ENCODE data around the gene ANKRD53. TPM values are rescaled to one million over a fixed set of nuclear protein-coding genes. Genes with fewer than 3 reads are reported as not detected.

The ANKRD53 gene
- total RNA-seq, 2 experiments from 2014 or later = 0.28 to 0.33 TPM

DNA sequence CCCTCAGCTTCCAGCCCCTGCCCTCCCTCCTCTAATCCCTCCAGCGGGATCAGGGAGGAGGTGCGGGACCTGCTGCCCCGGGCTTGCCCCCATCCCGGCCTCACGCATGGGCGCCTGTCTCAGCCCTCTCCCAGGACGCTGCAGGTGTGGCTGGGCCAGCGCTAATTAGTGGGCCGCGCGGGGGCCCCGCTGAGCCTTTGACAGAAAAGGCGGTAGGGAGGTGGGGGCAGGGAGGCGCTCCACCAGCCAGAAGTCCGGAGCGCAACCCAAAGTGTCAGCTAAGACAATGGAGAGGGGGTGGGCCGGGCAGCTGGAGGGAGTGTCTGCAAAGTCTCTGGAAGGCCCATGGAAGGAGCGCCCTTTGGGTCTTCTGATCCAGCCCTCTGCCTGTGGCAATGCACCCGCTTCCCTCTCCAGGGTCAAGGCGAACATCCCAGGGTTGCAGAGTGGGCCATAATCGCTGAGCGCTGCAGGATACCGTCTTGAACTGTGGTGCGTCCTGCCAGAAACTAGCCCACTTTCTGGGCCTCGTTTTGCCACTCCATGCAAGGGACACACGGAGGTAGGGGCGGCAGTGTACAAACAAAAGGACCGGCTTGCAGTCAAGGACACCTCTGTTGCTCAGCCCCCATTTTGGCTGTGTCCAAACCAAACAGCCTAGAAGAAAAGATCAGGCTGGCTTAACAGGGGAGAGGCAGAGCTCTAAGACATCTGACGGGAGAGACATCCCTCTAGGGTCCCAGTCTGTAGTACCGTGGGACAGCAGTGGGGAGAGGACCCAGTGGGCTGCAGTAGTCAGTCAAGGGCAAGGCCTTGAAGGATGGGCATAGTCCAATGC lies 39.2 kb upstream of the ANKRD53 start:
- peaks cover 19% of the 10 kb centered on the region for H3K27me3 Mint-ChIP-seq
- no peak overlapping the region for H3K27ac Mint-ChIP-seq
- no peaks in the 10 kb centered on the region for H3K4me1 Mint-ChIP-seq
- DNase-seq (peak; percentile 22), ATAC-seq (ENCODE audit: low read depth) (no peak)
- H3K36me3 Mint-ChIP-seq = no peaks in the 10 kb centered on the region
- H3K9me3 Mint-ChIP-seq = no peaks in the 10 kb centered on the region
- POLR2A ChIA-PET = no interaction called here
- no peak overlapping the region for H3K4me3 Mint-ChIP-seq

DNA sequence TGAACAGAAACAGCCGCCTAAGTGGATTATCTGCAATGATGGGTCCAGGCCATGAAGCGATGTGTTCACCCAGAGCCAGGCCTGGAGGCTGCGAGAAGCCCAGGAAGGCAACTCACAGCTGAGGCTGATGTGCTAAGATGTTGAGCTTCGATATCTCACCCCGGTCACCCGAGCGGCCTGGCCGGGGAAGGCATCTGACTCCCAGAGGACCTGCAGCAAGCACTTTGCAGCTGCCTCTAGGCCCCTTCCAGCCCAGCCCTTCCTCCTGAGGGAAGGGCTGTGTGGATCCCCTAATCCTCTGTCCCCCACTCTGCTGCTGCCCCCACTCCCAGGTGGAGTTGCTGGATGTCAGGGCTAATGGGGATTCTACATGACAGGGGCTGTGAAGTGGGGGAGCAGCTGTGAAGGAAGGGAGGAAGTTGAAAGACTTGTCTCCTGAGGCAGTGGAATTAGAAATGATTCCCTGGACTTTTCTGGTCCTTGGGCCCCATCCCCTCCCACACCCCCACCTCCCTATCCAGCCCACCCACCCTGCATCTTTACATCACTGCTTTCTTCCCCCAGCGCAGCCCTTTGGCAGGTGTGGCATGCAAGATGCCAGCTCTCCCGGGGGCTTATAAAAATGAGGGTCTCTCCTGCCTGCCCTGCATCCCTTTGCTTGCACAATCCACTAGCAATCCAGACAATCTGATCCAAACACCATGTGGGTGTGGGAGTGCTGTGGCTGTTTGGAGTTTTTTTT lies 38.4 kb upstream of the ANKRD53 start:
- H3K4me3 Mint-ChIP-seq = no peak overlapping the region
- no peak overlapping the region for H3K27ac Mint-ChIP-seq
- H3K36me3 Mint-ChIP-seq = no peaks in the 10 kb centered on the region
- DNase-seq (peak; percentile 12), ATAC-seq (ENCODE audit: low read depth) (no peak)
- POLR2A ChIA-PET = no interaction called here
- no peaks in the 10 kb centered on the region for H3K9me3 Mint-ChIP-seq
- H3K27me3 Mint-ChIP-seq = peaks cover 19% of the 10 kb centered on the region
- H3K4me1 Mint-ChIP-seq = no peaks in the 10 kb centered on the region

DNA sequence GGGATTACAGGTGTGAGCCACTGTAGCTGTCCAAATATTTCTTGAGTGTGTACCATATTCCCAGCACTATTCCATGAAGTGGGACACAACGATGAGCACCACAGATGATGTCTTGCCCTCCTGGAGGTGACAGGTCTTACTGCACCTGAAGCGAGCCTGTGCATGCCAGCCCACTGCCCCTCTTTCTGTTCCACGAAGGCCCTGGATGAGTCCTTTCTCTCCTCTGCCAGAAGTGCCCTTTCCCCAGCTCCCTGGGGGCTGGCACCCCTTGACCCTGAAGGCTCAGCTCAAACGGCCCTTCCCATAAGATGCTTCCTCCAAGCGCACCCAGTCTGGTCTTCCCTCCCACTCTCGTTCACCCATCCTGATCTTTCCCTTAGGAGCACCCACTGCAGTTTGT lies 37.2 kb upstream of the ANKRD53 start:
- no peak overlapping the region for H3K4me3 Mint-ChIP-seq
- ATAC-seq (ENCODE audit: low read depth) (no peak), DNase-seq (peak; percentile 7)
- H3K27me3 Mint-ChIP-seq = peaks cover 19% of the 10 kb centered on the region
- H3K36me3 Mint-ChIP-seq = no peaks in the 10 kb centered on the region
- POLR2A ChIA-PET = no interaction called here
- H3K27ac Mint-ChIP-seq = no peak overlapping the region
- no peaks in the 10 kb centered on the region for H3K4me1 Mint-ChIP-seq
- H3K9me3 Mint-ChIP-seq = no peaks in the 10 kb centered on the region

DNA sequence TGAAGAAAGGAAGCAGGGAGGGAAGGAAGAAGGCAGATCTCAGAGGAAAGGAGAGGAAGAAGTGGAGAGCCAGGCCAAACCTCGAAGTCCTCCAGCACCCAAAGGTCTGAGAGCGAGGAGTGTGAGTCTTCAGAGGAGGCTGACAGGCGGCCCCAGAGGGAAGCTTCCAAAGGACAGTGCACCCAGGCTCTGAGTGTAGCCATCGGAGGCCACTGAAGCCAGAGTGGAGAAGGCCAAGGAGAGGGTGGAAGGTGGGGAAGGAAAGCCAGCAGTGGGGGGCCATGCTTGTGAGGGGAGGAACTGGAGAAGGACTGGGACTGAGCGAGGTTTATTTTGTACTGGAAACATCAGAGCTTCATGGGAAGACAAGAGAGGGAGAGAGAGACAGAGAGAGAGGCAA lies 36.7 kb upstream of the ANKRD53 start:
- H3K27me3 Mint-ChIP-seq = peaks cover 19% of the 10 kb centered on the region
- POLR2A ChIA-PET = no interaction called here
- no peak overlapping the region for H3K4me3 Mint-ChIP-seq
- no peaks in the 10 kb centered on the region for H3K9me3 Mint-ChIP-seq
- peaks cover 2% of the 10 kb centered on the region for H3K4me1 Mint-ChIP-seq
- no peaks in the 10 kb centered on the region for H3K36me3 Mint-ChIP-seq
- no peak for DNase-seq
- ATAC-seq (ENCODE audit: low read depth) = no peak
- no peak overlapping the region for H3K27ac Mint-ChIP-seq

DNA sequence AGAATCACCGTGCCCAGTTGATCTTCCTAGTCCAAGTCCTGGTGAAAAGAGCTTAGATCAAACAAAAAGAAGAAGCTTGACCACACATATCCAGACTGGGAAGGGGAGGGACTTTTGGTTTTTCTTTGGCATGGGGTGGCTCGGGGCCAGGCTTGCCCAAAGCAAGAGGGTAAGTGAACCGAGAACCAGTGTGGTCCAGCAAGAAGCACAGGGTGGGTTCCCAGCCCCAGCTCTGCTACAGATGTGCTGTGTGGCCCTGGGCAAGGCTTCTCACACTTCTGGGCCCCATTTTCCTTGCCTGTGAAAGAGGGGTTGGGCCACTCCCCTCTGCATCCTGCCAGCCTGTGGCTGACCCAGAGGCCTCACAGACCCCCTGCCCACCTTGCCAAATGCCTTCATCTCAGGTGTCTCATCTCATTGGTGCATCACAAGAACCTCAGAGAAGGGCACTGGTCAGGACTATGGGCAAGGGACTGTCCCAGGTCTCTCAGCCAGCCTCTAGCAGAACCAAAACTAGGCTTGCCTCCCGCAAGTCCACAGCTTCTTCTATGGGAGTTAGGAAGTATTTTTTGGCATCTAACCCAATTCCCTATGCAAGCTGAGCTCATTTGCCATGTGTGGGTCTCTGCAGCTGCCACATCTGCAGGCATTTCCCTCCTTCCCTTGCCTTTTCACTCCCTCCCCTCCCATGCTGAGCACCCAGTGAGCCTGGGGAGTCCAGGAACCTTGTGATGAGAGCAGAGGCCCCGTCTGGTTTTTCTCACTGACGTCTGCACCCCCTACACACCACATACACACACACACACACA lies 35.8 kb upstream of the ANKRD53 start:
- Mint-ChIP-seq H3K4me1 (peaks cover 3% of the 10 kb centered on the region), H3K9me3 (no peaks in the 10 kb centered on the region), H3K27ac (no peak overlapping the region), H3K27me3 (peaks cover 19% of the 10 kb centered on the region), H3K4me3 (no peak overlapping the region), H3K36me3 (no peaks in the 10 kb centered on the region)
- POLR2A ChIA-PET = no interaction called here
- peak; percentile 10 for DNase-seq
- no peak for ATAC-seq (ENCODE audit: low read depth)

DNA sequence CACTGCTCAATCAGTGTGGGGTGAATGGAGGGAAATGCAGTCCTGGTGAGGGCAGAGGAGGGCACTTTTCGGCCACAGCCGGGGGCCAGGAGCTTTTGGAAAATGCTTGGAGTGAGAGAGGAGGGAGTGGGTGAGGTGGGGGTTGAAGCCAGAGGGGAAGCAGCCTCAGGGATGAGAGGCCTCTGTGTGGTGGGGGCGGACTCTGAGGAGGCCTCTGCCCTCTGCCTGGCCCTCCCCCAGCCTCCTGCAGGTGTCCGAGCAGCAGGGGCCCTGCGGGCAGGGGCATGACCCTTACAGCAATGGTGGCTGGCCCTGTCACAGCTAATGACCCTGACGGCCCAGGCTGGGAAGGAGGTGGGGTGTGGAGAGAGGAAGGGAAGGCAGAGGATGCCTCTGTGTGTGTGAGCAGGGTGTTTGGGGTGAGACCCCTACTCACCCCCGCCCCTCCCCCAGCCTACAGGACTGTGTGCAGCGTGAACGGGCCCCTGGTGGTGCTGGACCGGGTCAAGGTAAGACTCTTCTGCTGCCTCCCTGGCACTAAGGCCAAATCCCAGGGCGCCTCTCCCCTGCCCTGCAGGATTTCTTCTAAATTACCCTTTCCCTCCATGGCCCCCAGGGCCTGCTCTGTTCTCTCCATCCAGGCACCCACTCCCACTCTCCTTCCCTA lies 35.1 kb upstream of the ANKRD53 start:
- no peaks in the 10 kb centered on the region for H3K9me3 Mint-ChIP-seq
- H3K36me3 Mint-ChIP-seq = no peaks in the 10 kb centered on the region
- POLR2A ChIA-PET = no interaction called here
- H3K27ac Mint-ChIP-seq = no peak overlapping the region
- H3K4me3 Mint-ChIP-seq = no peak overlapping the region
- peaks cover 19% of the 10 kb centered on the region for H3K27me3 Mint-ChIP-seq
- DNase-seq = peak; percentile 20
- ATAC-seq (ENCODE audit: low read depth) = no peak
- peaks cover 9% of the 10 kb centered on the region for H3K4me1 Mint-ChIP-seq

DNA sequence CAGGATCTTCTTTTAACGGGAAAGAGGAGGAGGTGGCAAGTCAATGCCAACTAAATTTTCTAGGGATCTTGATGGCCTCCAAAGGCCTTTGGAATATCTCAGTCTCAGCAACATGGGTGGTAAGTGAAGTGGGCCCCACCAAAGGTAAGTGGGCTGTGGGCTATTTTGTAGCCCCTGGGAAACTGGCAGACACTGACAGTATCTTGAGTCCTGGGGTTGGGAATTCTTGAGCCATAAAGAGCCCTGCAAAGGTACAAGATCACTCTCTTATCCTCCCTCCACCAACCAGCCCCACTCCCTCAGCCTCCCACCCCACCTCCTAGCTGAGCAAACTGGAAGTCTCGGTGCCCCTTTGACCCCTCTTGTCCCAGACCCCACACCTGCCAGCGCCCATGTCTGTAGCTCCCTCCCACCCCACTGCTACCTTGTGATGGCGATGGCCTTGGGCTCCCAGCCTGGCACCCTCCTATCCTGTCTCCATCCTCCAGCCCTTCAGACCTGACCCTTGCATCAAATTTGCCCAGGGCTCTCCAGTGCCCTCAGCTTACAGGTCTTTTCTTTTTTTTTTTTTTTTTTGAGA lies 34.2 kb upstream of the ANKRD53 start:
- Mint-ChIP-seq H3K4me1 (peaks cover 10% of the 10 kb centered on the region), H3K4me3 (no peak overlapping the region), H3K27ac (no peak overlapping the region), H3K27me3 (peaks cover 14% of the 10 kb centered on the region), H3K9me3 (no peaks in the 10 kb centered on the region), H3K36me3 (no peaks in the 10 kb centered on the region)
- ATAC-seq (ENCODE audit: low read depth) (no peak), DNase-seq (peak; percentile 4)
- POLR2A ChIA-PET = no interaction called here

DNA sequence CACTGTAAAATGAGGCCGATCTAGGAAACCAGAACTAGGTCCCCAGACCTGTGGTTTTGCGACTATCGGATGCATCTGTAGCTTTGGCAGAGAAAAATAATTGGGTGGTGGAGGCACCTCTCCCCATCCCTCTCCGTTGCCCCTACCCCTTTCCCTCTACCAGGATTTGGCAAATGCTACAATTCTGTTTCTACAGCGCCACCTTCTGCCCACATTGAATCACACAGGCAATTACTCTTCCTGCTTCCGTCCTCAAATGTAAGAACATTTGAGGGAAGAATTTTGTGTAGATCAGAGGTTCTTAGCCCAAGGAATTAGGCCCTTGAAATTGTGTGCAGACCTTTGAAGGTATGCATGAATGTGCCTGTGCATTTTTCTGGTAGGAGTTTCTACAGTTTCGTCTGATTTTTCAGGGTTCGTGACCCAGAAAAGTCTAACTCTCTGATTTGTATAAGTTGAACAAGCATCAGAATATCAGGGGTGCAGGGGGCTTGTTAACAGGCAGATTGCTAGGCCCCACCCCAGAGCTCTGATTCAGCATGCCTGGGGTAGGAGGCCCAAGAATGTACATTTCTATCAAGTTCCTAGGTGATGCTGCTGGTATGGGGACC lies 31.5 kb upstream of the ANKRD53 start:
- Mint-ChIP-seq H3K27ac (no peak overlapping the region), H3K4me1 (peaks cover 10% of the 10 kb centered on the region), H3K36me3 (no peaks in the 10 kb centered on the region), H3K4me3 (peak overlapping the region; percentile 6), H3K27me3 (peaks cover 19% of the 10 kb centered on the region), H3K9me3 (no peaks in the 10 kb centered on the region)
- POLR2A ChIA-PET = no interaction called here
- no peak for DNase-seq
- ATAC-seq (ENCODE audit: low read depth) = no peak

DNA sequence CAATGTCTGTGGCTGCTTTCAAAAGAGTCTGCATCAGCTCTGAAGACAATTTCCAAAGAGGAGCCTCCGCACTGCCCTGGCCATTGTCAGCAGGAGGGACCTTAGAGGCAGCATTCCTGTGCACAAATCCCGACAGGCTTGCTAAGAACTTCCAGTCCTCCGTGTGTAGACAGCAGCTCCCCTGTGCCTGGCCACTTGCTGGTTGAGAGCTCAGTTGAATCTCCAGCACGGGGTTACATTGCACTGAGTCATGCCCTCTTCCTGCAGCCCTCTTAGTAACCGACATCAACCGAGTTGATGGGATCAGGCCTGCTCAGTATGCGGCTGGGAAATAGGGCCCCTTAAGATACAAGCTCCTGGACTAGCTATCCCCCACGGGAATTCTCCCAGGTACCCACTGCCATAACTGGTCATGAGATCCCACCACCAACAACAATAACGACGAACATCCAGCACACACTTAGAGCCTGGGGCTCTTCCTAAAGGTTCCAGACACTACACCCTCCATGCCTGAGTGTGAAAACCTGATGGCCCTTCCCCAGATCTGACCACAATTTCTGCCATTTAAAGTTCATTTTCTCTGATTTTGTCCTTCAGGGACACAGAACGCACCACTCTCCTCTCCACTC lies 30.8 kb upstream of the ANKRD53 start:
- peaks cover 24% of the 10 kb centered on the region for H3K27me3 Mint-ChIP-seq
- DNase-seq = no peak
- POLR2A ChIA-PET = interaction anchor here (1.5 kb wide), 1 partner anchor 158 kb away, joined by 7 read pairs; the partner anchor contains the start of gene FIGLA

DNA sequence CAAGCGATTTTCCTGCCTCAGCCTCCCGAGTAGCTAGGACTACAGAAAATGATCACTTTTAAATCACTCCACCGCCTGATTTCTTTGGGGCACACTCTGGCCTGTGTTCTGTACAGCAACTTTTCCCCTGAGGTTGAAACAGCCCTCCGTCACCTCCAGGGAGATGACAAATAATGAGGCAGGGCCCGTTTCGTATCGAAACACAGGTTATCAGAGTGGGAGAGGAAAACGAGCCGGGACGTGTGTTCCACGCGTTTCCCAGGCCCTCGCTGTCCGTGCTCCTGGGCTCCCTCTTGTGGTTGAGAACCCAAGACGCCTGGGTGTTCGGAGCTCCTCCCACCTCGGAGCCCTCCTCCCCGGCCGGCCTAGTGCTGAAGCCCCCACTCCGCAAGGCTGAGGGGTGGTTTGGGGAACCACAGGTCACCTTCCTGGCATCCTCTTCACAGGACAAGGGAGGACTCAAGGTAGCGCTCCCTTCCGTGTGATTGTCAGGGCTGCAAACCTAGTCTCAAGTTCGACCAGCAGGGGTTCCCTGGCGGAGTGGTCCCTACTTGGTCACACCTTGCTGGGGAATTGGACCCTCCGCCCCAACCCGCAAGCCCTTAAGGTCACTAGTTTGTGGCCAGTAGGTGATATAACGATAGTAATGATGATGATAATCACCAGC lies 30.0 kb upstream of the ANKRD53 start:
- peak overlapping the region; percentile 40 for H3K27ac Mint-ChIP-seq
- H3K4me1 Mint-ChIP-seq = peaks cover 10% of the 10 kb centered on the region
- peak overlapping the region; percentile 58 for H3K4me3 Mint-ChIP-seq
- peak; percentile 80 for DNase-seq
- H3K36me3 Mint-ChIP-seq = no peaks in the 10 kb centered on the region
- no peaks in the 10 kb centered on the region for H3K9me3 Mint-ChIP-seq
- peak; percentile 88 for ATAC-seq (ENCODE audit: low read depth)
- POLR2A ChIA-PET = interaction anchor here (1.5 kb wide), 1 partner anchor 159 kb away, joined by 7 read pairs; the partner anchor contains the start of gene FIGLA
- peaks cover 26% of the 10 kb centered on the region for H3K27me3 Mint-ChIP-seq

More for the DNA sequence above, 30.8 kb upstream of the ANKRD53 start:
- no peak overlapping the region for H3K27ac Mint-ChIP-seq
- H3K36me3 Mint-ChIP-seq = no peaks in the 10 kb centered on the region
- no peaks in the 10 kb centered on the region for H3K9me3 Mint-ChIP-seq
- no peak for ATAC-seq (ENCODE audit: low read depth)
- peaks cover 10% of the 10 kb centered on the region for H3K4me1 Mint-ChIP-seq
- H3K4me3 Mint-ChIP-seq = peak overlapping the region; percentile 58

DNA sequence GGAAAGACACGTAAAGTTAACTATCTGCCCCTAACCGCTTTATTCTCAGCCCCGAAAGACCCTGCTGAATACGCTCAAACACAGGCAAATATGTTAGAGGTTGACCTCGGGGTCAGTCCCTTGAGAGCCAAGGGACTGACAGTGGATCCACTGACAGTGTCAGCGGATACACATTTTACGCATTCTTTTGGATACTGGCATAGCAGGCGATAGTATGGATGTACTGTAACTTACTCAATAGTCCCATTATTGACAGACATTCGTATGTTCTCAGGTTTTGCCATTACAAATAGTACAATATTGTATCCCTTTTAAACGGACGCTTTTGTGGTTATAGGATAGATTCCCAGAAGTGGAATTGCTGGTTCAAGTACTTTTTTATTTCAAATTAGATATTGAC lies 29.3 kb upstream of the ANKRD53 start:
- Mint-ChIP-seq H3K27ac (no peak overlapping the region), H3K9me3 (no peaks in the 10 kb centered on the region), H3K36me3 (no peaks in the 10 kb centered on the region), H3K4me3 (no peak overlapping the region), H3K4me1 (peaks cover 10% of the 10 kb centered on the region), H3K27me3 (peaks cover 26% of the 10 kb centered on the region)
- DNase-seq = no peak
- ATAC-seq (ENCODE audit: low read depth) = no peak
- POLR2A ChIA-PET = interaction anchor here (1.5 kb wide), 1 partner anchor 159 kb away, joined by 7 read pairs; the partner anchor contains the start of gene FIGLA

Measured in activated naive CD8-positive, alpha-beta T cell treated with anti-CD3 and anti-CD28 coated beads, Interleukin-2, amount 10 ng/mL, durations not matched to agents 7 days and 5 days (primary cell).